CD4-positive, alpha-beta T cell (primary cell): ENCODE data around the gene HBS1L. TPM values are rescaled to one million over a fixed set of nuclear protein-coding genes. Genes with fewer than 3 reads are reported as not detected.
A peak's percentile ranks its signal among the peaks of the same experiment; 100 is the strongest.

ENCODE experiments used
- ATAC-seq: fragments of 200-7000 bp; cut with Tn5 transposase; one replicate; pipeline ENCODE4 v1.10.0; 2022; ENCODE audit warnings: mild to moderate bottlenecking; ENCODE audit not compliant: poor library complexity
- CTCF ChIA-PET: fragments of 350-600 bp; sonication (Branson Sonifier 250); formaldehyde crosslinking; loops from one replicate; lab custom pipeline; 2021; ENCODE audit warnings: antibody characterized with exemption, inconsistent platforms; lab: Charles Lee
- POLR2A ChIA-PET: fragments of 350-600 bp; sonication (Branson Sonifier 250); formaldehyde crosslinking; loops from one replicate; lab custom pipeline; 2021; ENCODE audit warnings: antibody characterized with exemption, inconsistent platforms; lab: Charles Lee
- DNase-seq, 14 experiments: peaks; one replicate each; pipeline ENCODE4 v3.0.0-alpha.2; 2013 to 2020; ENCODE audit warnings: mixed read lengths in 2 of 14
- H3K27ac ChIP-seq, 2 donors: one replicate each; pipeline versions ENCODE4 v1.5.1 to v1.7.0; 2013; ENCODE audit warnings: low read length in 2 of 2, low read depth in 1 of 2, mild to moderate bottlenecking in 1 of 2
- H3K27me3 ChIP-seq, 2 experiments: 1 replicate in 1 of 2; 2 replicates in 1 of 2; pipeline versions ENCODE4 v1.6.1 to v1.7.0; 2013; ENCODE audit warnings: low read length in 2 of 2, control low read depth in 1 of 2, mild to moderate bottlenecking in 1 of 2, moderate library complexity in 1 of 2; ENCODE audit not compliant: insufficient read depth in 2 of 2, control insufficient read depth in 1 of 2
- H3K36me3 ChIP-seq: one replicate; pipeline ENCODE4 v1.6.1; 2013; ENCODE audit warnings: low read length, control low read depth; ENCODE audit not compliant: insufficient read depth
- H3K4me1 ChIP-seq: one replicate; pipeline ENCODE4 v1.6.1; 2013; ENCODE audit warnings: low read length, control low read depth; ENCODE audit not compliant: insufficient read depth
- H3K4me3 ChIP-seq: one replicate; pipeline ENCODE4 v1.5.1; 2013; ENCODE audit warnings: mild to moderate bottlenecking, low read length, moderate library complexity
- H3K9me3 ChIP-seq, 2 experiments: 1 replicate in 1 of 2; 2 replicates in 1 of 2; pipeline versions ENCODE4 v1.6.1 to v1.7.0; 2013; ENCODE audit warnings: low read length in 2 of 2, mild to moderate bottlenecking in 2 of 2, control low read depth in 1 of 2, moderate library complexity in 1 of 2; ENCODE audit not compliant: control insufficient read depth in 1 of 2, insufficient read depth in 1 of 2
- H3K27ac Mint-ChIP-seq: one replicate; pipeline ENCODE4 v1.8.0; 2020; ENCODE audit warnings: mixed read lengths
- H3K27me3 Mint-ChIP-seq: one replicate; pipeline ENCODE4 v1.8.0; 2021; ENCODE audit warnings: mixed read lengths
- H3K36me3 Mint-ChIP-seq: one replicate; pipeline ENCODE4 v1.8.0; 2021; ENCODE audit warnings: low read depth, mixed read lengths
- H3K4me1 Mint-ChIP-seq: one replicate; pipeline ENCODE4 v1.8.0; 2021; ENCODE audit warnings: low read depth, mixed read lengths
- H3K4me3 Mint-ChIP-seq: one replicate; pipeline ENCODE4 v1.8.0; 2020; ENCODE audit warnings: mild to moderate bottlenecking, mixed read lengths
- H3K9me3 Mint-ChIP-seq: one replicate; pipeline ENCODE4 v1.8.0; 2020; ENCODE audit warnings: mixed read lengths
- intact Hi-C, 2 experiments: fragments of 100-400 bp; cut with DNase I in 1 of 2; cut with micrococcal nuclease in 1 of 2; formaldehyde crosslinking; loops; one replicate each; pipeline versions ENCODE4 v1.15.1 to v1.9.0; 2023 to 2025; cut with DNase I, micrococcal nuclease
- total RNA-seq, 174 experiments: library from RNA in 2 of 174; stranded (reverse) in 2 of 174; gene quantifications; one replicate each; pipeline ENCODE4 v1.2.3 and lab custom pipeline; 2021 to 2026
- TF ChIP-seq, protein P1 (sequence below): fragments of 200-600 bp; IDR thresholded peaks from one replicate; pipeline ENCODE4 v1.8.0; 2022; ENCODE audit warnings: antibody characterized with exemption, mild to moderate bottlenecking

The HBS1L gene
- total RNA-seq, 2 experiments from 2014 or later: 106 to 117 TPM

DNA sequence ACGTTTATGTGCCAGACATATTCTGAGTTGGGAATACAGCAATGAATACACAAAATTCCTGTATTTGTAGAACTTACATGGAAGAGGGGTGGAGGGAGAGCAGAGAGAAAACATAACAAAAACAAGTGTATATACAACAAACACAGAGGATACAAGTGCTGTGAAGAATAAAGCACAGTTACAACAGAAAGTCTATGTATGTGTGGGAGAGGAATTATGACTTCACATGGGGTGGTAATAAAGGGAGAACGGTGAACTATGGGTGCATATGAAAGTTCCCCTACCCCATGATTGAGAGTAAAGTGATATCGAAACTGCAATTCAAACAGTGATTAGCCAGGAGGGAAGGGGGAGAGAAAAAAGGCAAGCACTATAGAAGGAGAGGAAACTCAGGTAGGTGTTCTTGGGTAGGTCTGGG is 24.6 kb downstream of the HBS1L start:
- no peaks in the 10 kb centered on the region for H3K27me3 Mint-ChIP-seq
- H3K27ac Mint-ChIP-seq: peak overlapping the region; percentile 71
- ATAC-seq (peak; percentile 86), DNase-seq (peak in 3 of 14 experiments; percentile 60 to 69 (median 64))
- intact Hi-C loops: no loop called here
- H3K4me3 Mint-ChIP-seq: peak overlapping the region; percentile 66
- H3K36me3 Mint-ChIP-seq: peaks cover 60% of the 10 kb centered on the region
- H3K4me1 ChIP-seq: peaks cover 3% of the 10 kb centered on the region
- ChIA-PET POLR2A (interaction anchor here (0.5 to 2.8 kb wide), 3 partner anchors 8 to 194 kb away, joined by 3 to 12 read pairs (median 3); no protein-coding TSS in a partner anchor), CTCF (no interaction called here)
- peak overlapping the region; percentile 42 to 55 for H3K27ac ChIP-seq
- peaks cover 73% of the 10 kb centered on the region for H3K4me1 Mint-ChIP-seq
- H3K9me3 ChIP-seq: no peaks in the 10 kb centered on the region
- no peaks in the 10 kb centered on the region for H3K27me3 ChIP-seq
- H3K9me3 Mint-ChIP-seq: no peaks in the 10 kb centered on the region
- TF ChIP-seq, protein P1, sequence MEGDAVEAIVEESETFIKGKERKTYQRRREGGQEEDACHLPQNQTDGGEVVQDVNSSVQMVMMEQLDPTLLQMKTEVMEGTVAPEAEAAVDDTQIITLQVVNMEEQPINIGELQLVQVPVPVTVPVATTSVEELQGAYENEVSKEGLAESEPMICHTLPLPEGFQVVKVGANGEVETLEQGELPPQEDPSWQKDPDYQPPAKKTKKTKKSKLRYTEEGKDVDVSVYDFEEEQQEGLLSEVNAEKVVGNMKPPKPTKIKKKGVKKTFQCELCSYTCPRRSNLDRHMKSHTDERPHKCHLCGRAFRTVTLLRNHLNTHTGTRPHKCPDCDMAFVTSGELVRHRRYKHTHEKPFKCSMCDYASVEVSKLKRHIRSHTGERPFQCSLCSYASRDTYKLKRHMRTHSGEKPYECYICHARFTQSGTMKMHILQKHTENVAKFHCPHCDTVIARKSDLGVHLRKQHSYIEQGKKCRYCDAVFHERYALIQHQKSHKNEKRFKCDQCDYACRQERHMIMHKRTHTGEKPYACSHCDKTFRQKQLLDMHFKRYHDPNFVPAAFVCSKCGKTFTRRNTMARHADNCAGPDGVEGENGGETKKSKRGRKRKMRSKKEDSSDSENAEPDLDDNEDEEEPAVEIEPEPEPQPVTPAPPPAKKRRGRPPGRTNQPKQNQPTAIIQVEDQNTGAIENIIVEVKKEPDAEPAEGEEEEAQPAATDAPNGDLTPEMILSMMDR: no peak
- peaks cover 16% of the 10 kb centered on the region for H3K36me3 ChIP-seq
- no peak overlapping the region for H3K4me3 ChIP-seq

DNA sequence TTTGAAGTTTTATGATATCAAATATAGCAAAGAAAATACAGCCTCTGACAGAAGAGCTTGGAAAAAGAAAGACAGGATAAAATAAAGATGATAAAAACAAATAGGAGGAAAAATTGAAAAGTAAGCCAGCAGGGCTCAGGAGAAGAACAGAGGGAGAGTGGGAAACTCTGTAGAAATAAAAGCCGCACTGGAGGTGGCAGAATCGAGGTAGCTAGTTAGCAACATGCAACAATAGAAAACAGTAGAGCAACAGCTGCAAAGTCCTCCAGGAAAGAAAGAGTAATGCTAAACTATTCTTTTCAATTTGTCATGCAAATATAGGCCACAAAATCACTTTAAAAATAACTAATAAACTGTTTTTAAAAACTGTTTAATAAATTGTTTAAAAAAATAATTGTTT is 28.8 kb downstream of the HBS1L start:
- POLR2A ChIA-PET: interaction anchor here (1.3 kb wide), 1 partner anchor 29 kb away, joined by 3 read pairs; the partner anchor contains the start of gene HBS1L
- H3K27ac ChIP-seq: no peak overlapping the region
- peaks cover 75% of the 10 kb centered on the region for H3K4me1 Mint-ChIP-seq

DNA sequence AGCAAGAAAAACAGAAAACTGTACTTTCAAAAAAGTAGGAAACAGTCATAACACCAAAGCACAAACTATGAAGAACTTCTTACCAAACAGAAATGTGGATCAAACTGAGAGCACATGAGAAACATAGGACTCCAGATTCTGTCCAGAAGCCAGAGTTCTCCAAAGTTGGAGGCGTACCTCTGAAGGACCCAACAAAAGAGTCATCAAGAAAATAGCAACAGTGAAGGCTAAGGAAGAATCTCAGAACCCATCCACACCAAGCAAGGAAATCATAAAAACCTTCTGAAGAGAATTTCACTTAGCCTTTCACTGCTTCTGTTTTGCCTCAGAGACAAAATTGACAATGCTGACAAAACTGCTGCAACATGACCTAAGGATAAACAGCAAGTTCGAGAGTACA is 29.4 kb downstream of the HBS1L start:
- no peaks in the 10 kb centered on the region for H3K9me3 ChIP-seq
- H3K4me3 Mint-ChIP-seq: peak overlapping the region; percentile 61
- no peak overlapping the region for H3K27ac ChIP-seq
- no peaks in the 10 kb centered on the region for H3K4me1 ChIP-seq
- H3K36me3 ChIP-seq: no peaks in the 10 kb centered on the region
- DNase-seq: no peak
- no peak overlapping the region for H3K4me3 ChIP-seq
- ChIA-PET POLR2A (interaction anchor here (1.3 kb wide), 1 partner anchor 29 kb away, joined by 3 read pairs; the partner anchor contains the start of gene HBS1L), CTCF (no interaction called here)
- TF ChIP-seq, protein P1: no peak
- no peaks in the 10 kb centered on the region for H3K27me3 ChIP-seq
- no peak for ATAC-seq
- no peaks in the 10 kb centered on the region for H3K9me3 Mint-ChIP-seq
- H3K4me1 Mint-ChIP-seq: peaks cover 77% of the 10 kb centered on the region
- no peaks in the 10 kb centered on the region for H3K27me3 Mint-ChIP-seq
- intact Hi-C loops: no loop called here
- peak overlapping the region; percentile 79 for H3K27ac Mint-ChIP-seq
- peaks cover 27% of the 10 kb centered on the region for H3K36me3 Mint-ChIP-seq

More for the DNA sequence above, 28.8 kb downstream of the HBS1L start:
- no peak for ATAC-seq
- TF ChIP-seq, protein P1: no peak
- H3K4me1 ChIP-seq: peaks cover 2% of the 10 kb centered on the region
- Mint-ChIP-seq H3K27ac (peak overlapping the region; percentile 79), H3K4me3 (peak overlapping the region; percentile 8), H3K36me3 (peaks cover 31% of the 10 kb centered on the region), H3K27me3 (no peaks in the 10 kb centered on the region), H3K9me3 (no peaks in the 10 kb centered on the region)
- H3K27me3 ChIP-seq: no peaks in the 10 kb centered on the region
- H3K36me3 ChIP-seq: peaks cover under 1% of the 10 kb centered on the region
- no peak overlapping the region for H3K4me3 ChIP-seq
- no peak for DNase-seq
- no peaks in the 10 kb centered on the region for H3K9me3 ChIP-seq
- CTCF ChIA-PET: interaction anchor here (0.7 kb wide), 1 partner anchor 21 kb away, joined by 3 read pairs; no protein-coding TSS in a partner anchor
- intact Hi-C loops: no loop called here
